ENCODE data around the gene ITIH5.

ITIH5 gene

DNA sequence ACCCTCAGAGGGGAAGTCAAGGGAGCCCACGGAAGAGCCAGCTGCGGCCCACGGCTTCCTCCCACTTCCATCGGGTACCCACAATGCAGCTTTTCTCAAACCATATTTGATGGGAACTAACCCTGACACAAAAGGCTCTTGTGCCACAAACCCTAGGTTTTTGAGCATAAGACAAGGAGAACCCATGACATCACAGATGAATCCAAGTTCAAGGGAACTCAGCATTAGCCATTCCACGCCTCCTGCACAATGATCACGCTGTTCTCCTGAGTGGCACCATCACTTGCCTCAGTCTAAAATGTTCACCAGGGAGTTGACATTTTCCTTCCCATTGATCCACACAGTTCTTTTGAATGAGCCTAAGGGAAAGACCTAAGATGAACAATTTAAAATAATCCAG is 70.4 kb downstream of the ITIH5 start:
- in situ Hi-C loops (cut with MboI; ENCODE audit: low pct_unique_long_range_greater_than_20kb, low sequenced_read_pairs), result no loop called here
- DNase-seq, result no peak

DNA sequence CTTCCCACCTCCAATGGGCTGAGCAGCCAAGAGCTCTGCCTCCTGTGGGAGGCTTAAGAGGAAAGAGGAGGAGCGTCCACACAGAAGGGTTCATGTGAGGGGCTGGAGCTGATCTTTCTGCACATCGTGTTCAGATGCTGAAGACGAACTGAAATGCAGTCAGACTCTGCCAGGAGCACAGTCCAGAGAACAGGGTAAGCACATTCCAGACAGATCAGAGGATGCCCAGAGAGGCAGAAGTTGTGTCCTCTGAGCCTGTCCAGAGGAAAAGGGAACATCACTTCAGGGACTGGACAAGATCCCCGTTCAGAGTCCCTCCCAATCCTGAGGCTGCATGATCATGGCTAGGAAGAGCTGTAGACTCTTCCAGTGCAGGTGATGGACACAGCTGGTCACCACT is 72.9 kb downstream of the ITIH5 start:
- in situ Hi-C loops (cut with MboI; ENCODE audit: low pct_unique_long_range_greater_than_20kb, low sequenced_read_pairs), result no loop called here
- no peak for DNase-seq

DNA sequence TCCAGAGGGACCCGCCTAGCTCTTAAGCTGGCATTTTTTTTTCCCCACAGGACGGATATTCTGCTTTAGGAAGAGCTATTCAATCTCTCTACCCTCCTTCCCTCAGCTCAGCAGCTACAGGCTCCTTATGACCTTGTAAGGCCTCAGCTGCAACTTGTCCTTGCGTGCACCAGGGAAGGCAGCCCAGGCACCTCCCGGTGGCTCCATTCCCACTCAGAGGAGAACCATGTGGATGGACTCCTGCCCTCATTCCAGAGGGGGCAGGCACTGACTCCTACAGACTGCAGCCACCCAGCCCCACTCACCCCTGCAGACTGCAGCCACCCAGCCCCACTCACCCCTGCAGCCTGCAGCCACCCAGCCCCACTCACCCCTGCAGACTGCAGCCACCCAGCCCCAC is 73.7 kb downstream of the ITIH5 start:
- DNase-seq, result no peak
- in situ Hi-C loops (cut with MboI; ENCODE audit: low pct_unique_long_range_greater_than_20kb, low sequenced_read_pairs), result no loop called here

DNA sequence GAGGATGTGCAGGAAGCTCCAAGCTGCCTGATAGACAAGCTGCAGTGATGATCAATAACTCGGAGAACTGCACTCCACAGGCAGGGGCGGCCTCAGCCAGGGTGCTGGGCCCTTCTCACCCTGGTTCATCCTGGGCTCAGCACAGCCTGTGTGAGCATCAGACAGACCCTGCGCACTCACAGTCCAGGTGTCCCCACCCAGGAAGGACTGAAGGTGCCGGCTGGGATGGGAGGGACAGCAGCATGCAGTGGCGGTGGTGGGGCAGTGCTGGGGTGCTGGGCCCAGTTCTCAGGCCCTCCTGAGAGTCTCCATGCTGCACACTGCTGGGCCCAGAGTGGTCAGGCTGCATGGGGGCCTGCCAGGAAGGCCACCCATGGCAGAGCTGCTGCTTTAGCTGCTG is 74.1 kb downstream of the ITIH5 start:
- in situ Hi-C loops (cut with MboI; ENCODE audit: low pct_unique_long_range_greater_than_20kb, low sequenced_read_pairs), result no loop called here

DNA sequence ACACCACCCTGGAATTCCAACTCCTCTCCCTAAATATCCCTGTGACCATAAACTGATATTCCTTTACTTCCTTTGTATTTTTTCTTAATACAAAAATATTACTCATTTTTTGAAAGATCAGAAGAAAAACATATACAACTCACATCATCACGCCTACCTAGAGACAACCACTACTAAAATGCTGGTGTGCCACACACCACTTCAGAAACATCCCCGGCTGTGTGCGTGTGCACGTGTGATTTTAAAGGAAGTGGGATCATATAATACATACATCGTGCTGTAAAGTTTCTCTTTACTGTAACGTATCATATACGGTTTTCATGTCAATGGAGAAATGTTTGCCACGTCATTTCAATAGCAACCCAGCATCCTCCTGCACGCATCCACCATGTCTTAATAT is 76.5 kb downstream of the ITIH5 start:
- in situ Hi-C loops (cut with MboI; ENCODE audit: low pct_unique_long_range_greater_than_20kb, low sequenced_read_pairs), result no loop called here
- no peak for DNase-seq

More for the DNA sequence above, 74.1 kb downstream of the ITIH5 start:
- no peak for DNase-seq

DNA sequence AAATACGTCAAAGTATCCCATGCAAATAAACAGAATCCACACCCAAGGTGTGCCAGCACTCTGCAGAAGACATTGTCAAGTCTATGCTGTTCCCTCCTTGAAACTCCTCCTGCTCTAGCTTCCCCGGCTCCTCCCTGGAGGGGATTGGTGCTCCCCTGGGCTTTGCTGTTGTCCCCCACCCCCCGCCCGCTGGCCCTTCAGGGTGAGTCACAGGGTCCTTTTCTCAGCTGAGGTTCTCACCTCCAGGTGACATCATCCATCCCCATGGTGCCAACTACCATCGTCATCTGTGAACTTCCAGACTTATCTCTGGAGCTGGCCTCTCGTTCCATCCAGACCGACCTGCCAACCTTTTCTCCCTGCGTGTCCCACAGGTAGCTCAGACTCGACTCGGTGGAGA is 77.0 kb downstream of the ITIH5 start:
- in situ Hi-C loops (cut with MboI; ENCODE audit: low pct_unique_long_range_greater_than_20kb, low sequenced_read_pairs), result no loop called here
- no peak for DNase-seq

DNA sequence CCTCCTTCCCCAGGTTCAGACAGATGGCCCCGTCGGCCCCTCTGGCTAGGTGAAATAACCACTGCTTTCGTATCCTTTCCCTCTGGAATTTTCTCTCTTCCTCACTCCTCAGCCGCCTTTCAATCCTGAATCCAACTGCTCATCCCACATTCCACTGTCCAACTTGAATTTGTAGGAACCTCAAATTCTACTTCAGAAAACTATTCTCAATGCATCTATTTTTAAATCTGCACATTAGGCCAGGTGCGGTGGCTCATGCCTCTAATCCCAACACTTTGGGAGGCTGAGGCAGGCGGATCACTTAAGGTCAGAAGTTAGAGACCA is 78.9 kb downstream of the ITIH5 start:
- no peak for DNase-seq
- in situ Hi-C loops (cut with MboI; ENCODE audit: low pct_unique_long_range_greater_than_20kb, low sequenced_read_pairs), result no loop called here

DNA sequence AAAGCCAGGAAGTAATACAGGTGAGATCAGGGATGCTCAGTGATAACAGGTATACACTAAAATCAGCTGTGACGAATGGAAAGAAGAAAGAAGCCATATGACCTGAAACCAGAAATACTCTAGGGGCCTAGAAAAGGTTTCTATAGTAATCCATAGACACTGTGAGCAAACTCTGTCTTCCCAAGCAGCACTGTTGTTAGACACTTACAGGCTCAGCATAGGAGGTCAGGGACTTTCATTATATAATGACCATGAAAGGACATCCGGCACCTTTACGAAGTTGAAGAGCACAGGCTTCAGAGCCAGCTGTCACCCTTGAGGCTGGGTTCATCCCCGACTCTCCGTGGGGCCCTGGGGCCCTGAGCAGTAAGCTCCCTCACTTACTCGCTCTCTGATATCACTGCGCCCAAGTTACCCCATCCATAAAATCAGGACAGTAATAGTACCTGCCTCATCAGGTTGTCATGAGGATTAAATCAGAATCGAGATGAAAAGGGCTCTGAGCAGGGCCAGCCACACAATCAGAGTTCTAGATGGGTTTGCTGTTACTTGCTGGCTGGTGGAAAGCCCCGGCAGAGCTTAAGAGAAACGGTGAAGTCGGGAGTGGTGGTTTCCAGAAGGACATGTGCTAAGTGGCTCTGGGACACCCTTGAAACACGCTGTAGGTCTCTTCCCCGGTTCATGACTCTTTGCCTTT is 79.5 kb downstream of the ITIH5 start:
- in situ Hi-C loops (cut with MboI; ENCODE audit: low pct_unique_long_range_greater_than_20kb, low sequenced_read_pairs), result no loop called here
- no peak for DNase-seq

DNA sequence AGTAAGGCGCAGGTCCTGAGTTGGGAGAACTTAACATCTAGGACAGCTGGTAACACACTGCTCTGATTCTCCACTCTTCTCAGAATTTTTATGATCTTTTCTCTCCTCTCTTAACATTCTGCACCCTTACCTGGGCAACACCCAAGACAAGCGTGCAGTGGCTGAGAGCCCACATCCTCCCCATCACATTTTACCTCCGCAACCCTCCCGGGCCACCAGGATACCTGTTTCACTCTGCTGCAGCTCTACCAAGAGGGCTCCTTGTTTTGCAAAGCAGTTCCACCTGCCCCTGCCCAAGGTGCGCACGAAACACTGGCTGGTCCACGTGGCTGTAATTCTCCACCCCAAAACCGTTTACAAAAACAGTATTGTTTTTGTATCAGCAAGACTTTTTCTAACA is 81.5 kb downstream of the ITIH5 start:
- in situ Hi-C loops (cut with MboI; ENCODE audit: low pct_unique_long_range_greater_than_20kb, low sequenced_read_pairs), result no loop called here

DNA sequence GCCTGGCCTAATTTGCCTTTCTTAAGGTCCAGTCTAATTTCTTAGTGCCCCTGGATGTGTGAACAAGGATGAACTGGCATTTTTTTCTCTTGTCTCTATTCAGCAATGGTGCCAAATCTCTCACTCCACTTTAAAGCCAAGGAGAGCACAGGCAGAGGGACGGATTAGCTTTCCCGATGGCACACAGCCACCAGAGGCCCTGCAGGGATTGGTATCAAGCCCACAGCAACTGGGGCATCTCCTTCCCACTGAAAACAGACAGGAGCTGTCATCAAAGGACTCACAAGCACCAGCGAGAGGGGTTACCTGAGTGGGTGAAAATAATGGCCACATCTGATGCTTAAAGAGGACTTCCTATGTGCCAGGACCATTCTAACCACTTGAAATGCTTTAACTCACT is 83.1 kb downstream of the ITIH5 start:
- DNase-seq, result no peak
- in situ Hi-C loops (cut with MboI; ENCODE audit: low pct_unique_long_range_greater_than_20kb, low sequenced_read_pairs), result no loop called here

More for the DNA sequence above, 81.5 kb downstream of the ITIH5 start:
- DNase-seq, result no peak

DNA sequence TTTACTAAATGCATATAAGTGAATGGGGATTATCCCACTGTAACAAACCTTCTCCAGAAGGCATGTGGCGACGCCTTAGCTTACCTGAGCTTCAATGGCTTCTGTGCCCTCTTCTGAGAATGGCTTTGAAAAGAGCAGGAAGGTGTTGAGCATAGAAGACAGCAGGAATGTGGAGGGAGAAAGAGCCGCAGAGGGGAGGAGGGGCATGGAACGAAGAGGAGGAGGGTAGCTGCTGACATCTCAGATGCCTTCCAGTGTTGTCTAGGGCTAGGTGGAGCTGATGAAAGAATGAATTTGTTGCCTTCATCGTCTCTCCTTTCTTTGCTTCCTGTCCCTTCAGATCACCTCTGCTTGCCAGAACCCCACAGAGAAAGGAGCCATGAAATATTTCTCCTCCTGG is 86.2 kb downstream of the ITIH5 start:
- in situ Hi-C loops (cut with MboI; ENCODE audit: low pct_unique_long_range_greater_than_20kb, low sequenced_read_pairs), result no loop called here
- DNase-seq, result no peak

DNA sequence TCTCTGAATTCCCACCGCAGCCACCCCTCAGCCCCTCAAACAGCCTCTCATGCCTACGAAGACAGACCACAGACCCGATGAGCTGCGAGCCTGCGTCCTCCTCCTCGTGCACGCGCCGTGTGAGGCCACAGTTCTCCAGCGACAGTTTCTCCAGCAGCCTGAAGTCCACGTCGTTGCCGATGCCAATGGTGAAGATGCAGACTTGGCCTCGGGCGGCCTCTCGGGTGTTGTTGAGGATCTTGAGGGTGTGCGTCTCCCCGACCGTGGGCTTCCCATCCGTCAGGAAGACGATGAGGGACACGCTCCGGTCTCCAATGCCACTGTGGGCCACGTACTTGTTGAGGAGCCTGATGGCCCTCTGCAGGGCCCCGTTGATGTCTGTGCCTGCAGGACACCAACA is 87.1 kb downstream of the ITIH5 start:
- DNase-seq, result no peak
- in situ Hi-C loops (cut with MboI; ENCODE audit: low pct_unique_long_range_greater_than_20kb, low sequenced_read_pairs), result no loop called here

DNA sequence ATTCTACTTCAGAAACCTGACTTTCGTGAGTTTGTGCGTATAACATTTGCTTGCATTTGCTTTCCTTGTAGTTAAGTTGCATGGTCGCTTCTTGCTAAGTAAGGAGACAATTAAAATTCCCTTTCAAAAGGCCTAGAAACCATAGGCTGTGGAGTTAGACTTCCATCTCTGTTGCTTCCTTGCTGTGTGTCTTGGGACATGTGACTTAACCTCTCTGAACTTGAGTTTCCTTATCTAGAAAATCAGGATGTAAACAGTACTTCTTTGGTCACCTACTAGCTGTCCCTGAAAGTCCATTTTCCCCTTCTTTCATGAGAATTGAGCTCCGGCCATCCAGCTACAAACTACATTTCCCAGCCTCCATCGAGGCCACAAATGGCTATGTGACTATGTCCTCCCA is 89.2 kb downstream of the ITIH5 start:
- in situ Hi-C loops (cut with MboI; ENCODE audit: low pct_unique_long_range_greater_than_20kb, low sequenced_read_pairs), result no loop called here
- no peak for DNase-seq

DNA sequence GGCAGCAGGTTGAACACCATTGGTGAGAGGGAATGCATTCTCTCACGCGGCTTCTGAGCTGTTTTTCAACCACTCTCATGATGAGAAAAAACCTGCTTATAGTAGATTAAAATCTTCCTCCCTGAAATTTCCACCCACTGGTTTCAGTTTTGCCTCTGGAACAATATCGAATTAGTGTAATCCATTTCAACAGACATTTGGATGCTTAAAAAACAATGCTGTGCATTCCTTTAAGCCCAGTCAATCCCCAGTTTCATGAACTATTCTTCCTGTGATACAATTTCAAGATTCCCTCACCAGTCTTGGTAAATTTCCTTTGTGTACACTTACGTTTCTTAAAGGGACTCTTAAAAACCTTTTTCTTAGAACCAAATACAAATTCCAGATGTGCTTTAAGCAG is 89.6 kb downstream of the ITIH5 start:
- in situ Hi-C loops (cut with MboI; ENCODE audit: low pct_unique_long_range_greater_than_20kb, low sequenced_read_pairs), result no loop called here
- DNase-seq, result no peak

DNA sequence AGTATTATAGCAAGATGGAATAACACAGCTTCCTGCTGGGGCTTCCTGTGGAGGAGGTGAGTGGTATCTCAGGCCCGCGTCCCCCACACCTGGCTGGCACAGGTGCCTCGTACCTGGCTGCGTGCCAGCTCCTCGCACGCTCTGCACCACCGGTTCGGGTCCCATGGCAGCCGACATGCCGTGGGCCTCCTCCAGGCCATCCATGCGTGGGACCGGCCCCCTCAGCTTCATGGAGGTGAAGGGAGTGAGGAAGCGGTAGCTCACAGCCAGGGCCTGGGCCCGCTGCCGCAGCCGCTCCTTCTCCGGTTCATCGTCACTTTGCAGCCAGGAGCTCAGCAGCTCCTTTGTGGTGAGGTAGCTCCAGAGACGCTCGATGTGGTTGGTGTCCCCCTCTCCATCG is 90.4 kb downstream of the ITIH5 start:
- no peak for DNase-seq
- in situ Hi-C loops (cut with MboI; ENCODE audit: low pct_unique_long_range_greater_than_20kb, low sequenced_read_pairs), result no loop called here

DNA sequence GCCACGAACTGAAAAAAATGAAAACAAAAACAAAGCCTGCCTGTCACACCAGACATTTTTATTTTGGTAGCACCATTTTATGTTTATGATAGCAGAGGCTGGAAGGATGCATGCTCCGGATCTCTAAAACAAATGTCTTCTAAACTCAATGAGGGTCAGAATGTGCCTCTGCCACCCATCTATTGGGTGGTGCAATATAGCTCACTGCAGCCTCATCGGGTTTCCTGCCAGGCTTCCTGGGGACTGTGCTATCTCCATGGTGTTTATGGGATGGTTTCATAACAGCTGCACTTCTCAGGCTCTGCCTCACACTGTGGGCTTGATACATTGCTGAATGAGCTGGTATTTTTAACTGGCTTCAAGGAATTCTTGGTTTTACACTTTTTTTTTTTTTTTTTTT is 94.4 kb downstream of the ITIH5 start:
- in situ Hi-C loops (cut with MboI; ENCODE audit: low pct_unique_long_range_greater_than_20kb, low sequenced_read_pairs), result no loop called here
- DNase-seq, result no peak

DNA sequence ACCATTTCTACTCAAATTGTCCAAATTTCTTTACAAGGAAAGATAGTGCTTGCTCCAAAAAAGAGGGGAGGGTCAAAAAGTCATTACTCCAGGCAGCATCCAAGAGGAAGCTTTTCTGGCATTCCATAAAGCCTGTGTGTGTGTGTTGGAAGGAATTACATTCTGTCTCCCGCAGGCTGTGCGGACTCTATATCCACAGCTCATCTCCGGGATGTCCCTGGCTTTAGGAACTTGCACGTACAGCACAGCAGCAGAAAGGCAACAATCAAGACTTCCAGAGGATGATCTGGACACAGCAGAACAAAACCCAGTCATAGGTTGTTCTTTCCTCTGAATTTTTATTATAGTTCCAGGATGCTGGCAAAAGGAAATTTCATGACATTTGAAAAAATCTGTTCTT is 94.8 kb downstream of the ITIH5 start:
- in situ Hi-C loops (cut with MboI; ENCODE audit: low pct_unique_long_range_greater_than_20kb, low sequenced_read_pairs), result no loop called here
- DNase-seq, result no peak

DNA sequence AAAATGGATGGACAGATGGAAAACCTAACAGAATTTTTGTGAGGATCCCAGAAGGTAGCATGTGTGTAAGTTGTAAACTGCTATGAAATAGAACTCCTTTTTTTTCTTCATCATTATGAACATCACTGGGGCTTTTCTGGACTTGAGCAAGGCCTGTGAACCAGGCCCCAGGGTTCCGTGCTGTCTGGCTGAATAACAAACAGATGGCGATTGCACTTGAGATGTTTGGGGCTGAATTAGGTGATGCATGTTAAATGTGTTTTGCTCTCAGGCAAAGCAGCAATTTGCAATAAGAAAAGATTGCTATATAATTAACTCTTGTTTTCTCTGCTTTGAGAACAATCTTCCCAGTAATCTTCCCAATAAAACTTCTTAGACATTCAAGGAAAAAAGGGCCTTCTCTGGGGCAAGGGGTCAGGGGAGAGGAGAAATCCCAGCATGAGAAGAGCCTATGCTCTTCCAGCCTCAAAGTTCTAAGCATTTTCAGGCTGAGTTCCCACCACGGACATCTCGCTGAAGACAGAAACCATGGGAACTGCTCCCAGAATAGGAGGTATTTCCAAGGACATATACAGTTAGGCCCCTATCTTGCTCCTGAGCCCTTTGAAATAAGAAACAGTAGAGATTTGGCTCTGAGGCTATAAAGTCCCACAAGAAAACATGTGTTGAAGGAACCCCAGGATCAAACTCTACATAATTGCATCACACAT is 98.7 kb downstream of the ITIH5 start:
- no peak for DNase-seq
- in situ Hi-C loops (cut with MboI; ENCODE audit: low pct_unique_long_range_greater_than_20kb, low sequenced_read_pairs), result no loop called here

DNA sequence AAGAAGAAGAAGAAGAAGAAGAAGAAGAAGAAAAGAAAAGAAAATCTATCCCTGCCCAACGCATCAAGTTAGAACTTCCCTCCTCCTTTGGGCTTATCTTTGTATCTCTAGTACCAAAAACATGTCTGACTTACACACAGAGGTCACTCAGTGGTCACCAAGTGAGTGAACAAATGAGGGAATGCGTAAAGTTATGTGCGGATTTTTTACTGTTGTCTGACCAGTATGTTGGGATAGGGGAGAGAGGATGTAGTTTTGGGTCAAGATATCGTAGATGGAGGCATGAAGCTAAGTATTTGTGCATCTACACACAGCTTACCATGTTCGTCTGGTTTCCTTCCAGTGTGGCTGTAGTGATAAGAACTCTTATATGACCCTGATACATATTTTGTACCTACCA is 99.9 kb downstream of the ITIH5 start:
- in situ Hi-C loops (cut with MboI; ENCODE audit: low pct_unique_long_range_greater_than_20kb, low sequenced_read_pairs), result no loop called here
- no peak for DNase-seq

DNA sequence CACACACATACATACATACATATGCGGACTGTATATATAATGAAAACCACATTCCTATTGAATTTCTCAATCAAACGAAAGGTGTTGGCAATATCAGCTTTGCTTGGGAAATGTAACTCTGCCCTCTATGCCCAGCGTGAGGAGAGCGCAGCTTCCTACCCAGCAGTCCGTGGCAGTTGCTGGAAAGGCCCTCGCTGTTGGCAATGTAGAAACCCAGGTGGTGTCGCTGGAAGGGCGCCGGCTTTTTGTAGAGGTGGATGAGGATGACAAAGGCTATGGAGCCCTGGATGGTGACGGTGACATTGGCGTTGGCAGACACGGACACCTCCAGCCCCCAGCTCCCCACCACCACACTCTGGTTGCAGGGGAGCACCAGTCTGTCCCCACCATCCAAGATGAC is 100.9 kb downstream of the ITIH5 start:
- in situ Hi-C loops (cut with MboI; ENCODE audit: low pct_unique_long_range_greater_than_20kb, low sequenced_read_pairs), result no loop called here

DNA sequence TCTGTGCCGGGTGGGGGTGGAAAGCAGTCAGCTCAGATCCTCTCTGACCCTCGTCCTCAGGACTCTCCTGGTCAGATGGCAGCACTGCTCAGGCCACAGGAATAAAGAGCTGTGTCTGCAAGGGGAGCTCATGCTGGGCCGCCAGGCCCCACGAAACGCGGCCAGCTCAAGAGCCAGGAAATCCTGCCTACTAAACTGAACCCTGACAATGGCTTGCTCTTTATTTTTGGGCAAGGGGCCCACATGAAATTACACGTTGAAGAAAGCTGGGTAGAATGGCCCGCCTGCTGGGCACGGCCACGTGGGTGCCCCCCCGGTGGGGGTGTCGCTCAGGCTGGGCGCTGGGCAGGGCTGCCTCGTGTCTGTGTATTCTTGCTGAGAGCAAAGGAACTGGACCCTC is 103.0 kb downstream of the ITIH5 start:
- no peak for DNase-seq
- in situ Hi-C loops (cut with MboI; ENCODE audit: low pct_unique_long_range_greater_than_20kb, low sequenced_read_pairs), result no loop called here

More for the DNA sequence above, 100.9 kb downstream of the ITIH5 start:
- no peak for DNase-seq
